H1 (cell line): ENCODE results near the gene FRMPD2. TPM values are rescaled to one million over a fixed set of nuclear protein-coding genes. Genes with fewer than 3 reads are reported as not detected.

Experiments used
- CTCF ChIA-PET: fragments of 300-600 bp; sonication (Branson Sonifier 250); formaldehyde crosslinking; loops from one replicate; lab custom pipeline; 2021; ENCODE audit not compliant: partially characterized antibody; lab: Charles Lee
- POLR2A ChIA-PET: fragments of 300-600 bp; sonication (Branson Sonifier 250); formaldehyde crosslinking; loops from one replicate; lab custom pipeline; 2021; ENCODE audit warnings: inconsistent platforms; ENCODE audit not compliant: partially characterized antibody; lab: Charles Lee
- DNase-seq, 2 experiments: peaks; one replicate each; pipeline versions ENCODE4 v3.0.0 to v3.0.0-alpha.2; 2010 to 2022; ENCODE audit warnings: low spot score in 2 of 2, low read depth in 1 of 2, mixed read lengths in 1 of 2
- FAIRE-seq: peaks from 2 replicates; lab custom pipeline; 2011; peaks lifted over from hg19 to GRCh38; lab: Jason Lieb, UNC
- H2AFZ ChIP-seq: 2 replicates; pipeline ENCODE4 v1.8.1; 2012; ENCODE audit warnings: low read length, inconsistent platforms
- H2AK5ac ChIP-seq: 2 replicates; pipeline ENCODE4 v1.6.1; 2013; ENCODE audit warnings: low read depth, low read length
- H2BK120ac ChIP-seq: replicated peaks from 2 replicates; pipeline ENCODE3; 2013; ENCODE audit warnings: low read depth, low read length, inconsistent platforms
- H2BK12ac ChIP-seq: 2 replicates; pipeline ENCODE4 v1.6.1; 2013; ENCODE audit warnings: low read depth, low read length
- H2BK15ac ChIP-seq: 2 replicates; pipeline ENCODE4 v1.6.1; 2013; ENCODE audit warnings: low read length
- H2BK20ac ChIP-seq: 2 replicates; pipeline ENCODE4 v1.6.1; 2013; ENCODE audit warnings: low read length
- H2BK5ac ChIP-seq: 2 replicates; pipeline ENCODE4 v1.6.1; 2013; ENCODE audit warnings: low read depth, low read length
- H3K14ac ChIP-seq: 2 replicates; pipeline ENCODE4 v1.6.1; 2013; ENCODE audit warnings: inconsistent platforms; ENCODE audit not compliant: insufficient read length
- H3K18ac ChIP-seq: 2 replicates; pipeline ENCODE4 v1.6.1; 2013; ENCODE audit warnings: low read length; ENCODE audit errors: extremely low read depth
- H3K23ac ChIP-seq: 2 replicates; pipeline ENCODE4 v1.6.1; 2013; ENCODE audit warnings: inconsistent platforms; ENCODE audit not compliant: insufficient read length
- H3K23me2 ChIP-seq: 2 replicates; pipeline ENCODE4 v1.6.1; 2013; ENCODE audit warnings: low read depth, low read length
- H3K27ac ChIP-seq: 2 replicates; pipeline ENCODE4 v1.6.1; 2011; ENCODE audit warnings: low read depth, low read length, inconsistent platforms
- H3K27me3 ChIP-seq, 4 experiments: replicated peaks in 1 of 4; 1 replicate in 1 of 4; 2 replicates in 3 of 4; pipeline versions ENCODE4 v1.6.1 to v1.8.1; 2011 to 2013; ENCODE audit warnings: low read length in 3 of 4, mild to moderate bottlenecking in 3 of 4, inconsistent platforms in 2 of 4, mixed read lengths in 2 of 4, moderate library complexity in 1 of 4; ENCODE audit not compliant: control insufficient read depth in 3 of 4, insufficient read depth in 3 of 4; ENCODE audit errors: extremely low read depth in 1 of 4
- H3K36me3 ChIP-seq, 4 experiments: 2 replicates each; pipeline versions ENCODE4 v1.6.1 to v1.8.1; 2011 to 2013; ENCODE audit warnings: mild to moderate bottlenecking in 4 of 4, low read length in 3 of 4, moderate library complexity in 2 of 4, control low read depth in 1 of 4, inconsistent platforms in 1 of 4; ENCODE audit not compliant: insufficient read depth in 4 of 4, control insufficient read depth in 2 of 4
- H3K4ac ChIP-seq: replicated peaks from 2 replicates; pipeline ENCODE3; 2013; ENCODE audit warnings: low read length, low read depth, mixed read lengths, inconsistent platforms; ENCODE audit not compliant: insufficient read length
- H3K4me1 ChIP-seq, 4 experiments: replicated peaks in 1 of 4; 1 replicate in 1 of 4; 2 replicates in 3 of 4; pipeline versions ENCODE4 v1.6.1 to v1.8.1; 2011 to 2013; ENCODE audit warnings: low read length in 3 of 4, inconsistent platforms in 2 of 4, mixed read lengths in 1 of 4; ENCODE audit not compliant: insufficient read depth in 4 of 4, control insufficient read depth in 3 of 4
- H3K4me2 ChIP-seq, 2 experiments: 2 replicates each; pipeline versions ENCODE4 v1.6.1 to v1.8.1; 2011 to 2013; ENCODE audit warnings: low read depth in 2 of 2, low read length in 2 of 2, control low read depth in 1 of 2, inconsistent platforms in 1 of 2, mild to moderate bottlenecking in 1 of 2; ENCODE audit not compliant: insufficient read depth in 1 of 2
- H3K4me3 ChIP-seq, 4 experiments: fragments of 200-600, 300-600 bp in 1 of 4; sonication (generic), shearing (Covaris generic), sonication (Bioruptor Twin) in 1 of 4; 2 replicates each; pipeline versions ENCODE4 v1.5.1 to v1.8.1; 2011 to 2016; ENCODE audit warnings: low read length in 4 of 4, low read depth in 3 of 4, control low read depth in 2 of 4, inconsistent platforms in 2 of 4, mild to moderate bottlenecking in 2 of 4, mixed read lengths in 1 of 4, moderate library complexity in 1 of 4; ENCODE audit not compliant: insufficient read depth in 2 of 4; ENCODE audit errors: extremely low read depth in 1 of 4
- H3K56ac ChIP-seq: replicated peaks from 2 replicates; pipeline ENCODE3; 2013; ENCODE audit warnings: low read depth, mild to moderate bottlenecking, mixed read lengths, low read length, inconsistent platforms; ENCODE audit not compliant: insufficient read length
- H3K79me1 ChIP-seq: 2 replicates; pipeline ENCODE4 v1.6.1; 2013; ENCODE audit warnings: low read depth, low read length, control low read depth
- H3K79me2 ChIP-seq, 2 experiments: 2 replicates each; pipeline versions ENCODE4 v1.6.1 to v1.8.1; 2012 to 2013; ENCODE audit warnings: low read length in 2 of 2, mild to moderate bottlenecking in 2 of 2, inconsistent platforms in 1 of 2; ENCODE audit not compliant: insufficient read depth in 2 of 2, control insufficient read depth in 1 of 2
- H3K9ac ChIP-seq, 4 experiments: replicated peaks in 1 of 4; 1 replicate in 1 of 4; 2 replicates in 3 of 4; pipeline versions ENCODE4 v1.6.1 to v1.8.1; 2011 to 2013; ENCODE audit warnings: low read depth in 3 of 4, low read length in 3 of 4, control low read depth in 2 of 4, mild to moderate bottlenecking in 2 of 4, moderate library complexity in 2 of 4, inconsistent platforms in 1 of 4; ENCODE audit errors: extremely low read depth in 1 of 4
- H3K9me3 ChIP-seq, 2 experiments: 2 replicates each; pipeline versions ENCODE4 v1.6.1 to v1.8.1; 2012 to 2013; ENCODE audit warnings: mild to moderate bottlenecking in 2 of 2, moderate library complexity in 2 of 2, control low read depth in 1 of 2, inconsistent platforms in 1 of 2, low read depth in 1 of 2, low read length in 1 of 2, mixed read lengths in 1 of 2; ENCODE audit not compliant: insufficient read depth in 2 of 2
- H4K20me1 ChIP-seq, 2 experiments: replicated peaks in 1 of 2; 2 replicates each; pipeline versions ENCODE3 to v1.8.1; 2011 to 2013; ENCODE audit warnings: inconsistent platforms in 2 of 2, low read length in 2 of 2, mild to moderate bottlenecking in 1 of 2; ENCODE audit not compliant: insufficient read depth in 2 of 2, control insufficient read depth in 1 of 2
- H4K5ac ChIP-seq: 2 replicates; pipeline ENCODE4 v1.6.1; 2013; ENCODE audit warnings: low read length, low read depth, mixed read lengths, inconsistent platforms; ENCODE audit not compliant: insufficient read length
- H4K8ac ChIP-seq: 2 replicates; pipeline ENCODE4 v1.8.0; 2013; ENCODE audit warnings: mild to moderate bottlenecking, moderate library complexity, low read length, inconsistent platforms; ENCODE audit not compliant: insufficient read depth; ENCODE audit errors: extremely low read depth
- H4K91ac ChIP-seq: replicated peaks from 2 replicates; pipeline ENCODE3; 2013; ENCODE audit warnings: low read length, mixed read lengths, inconsistent platforms; ENCODE audit not compliant: insufficient read length
- ASH2L ChIP-seq: fragments of 200-600, 300-600 bp; sonication (generic); IDR thresholded peaks from one replicate; pipeline ENCODE4 v1.7.1; 2017; ENCODE audit warnings: low read length
- FOSL1 ChIP-seq: IDR thresholded peaks from 2 replicates; pipeline ENCODE4 v1.6.1; 2011; ENCODE audit warnings: mild to moderate bottlenecking, low read depth, low read length, moderate library complexity; ENCODE audit not compliant: insufficient read depth
- KDM4A ChIP-seq: IDR thresholded peaks from one replicate; pipeline ENCODE4 v1.7.1; 2012; ENCODE audit warnings: low read depth, mild to moderate bottlenecking, moderate library complexity, low read length, inconsistent platforms; ENCODE audit not compliant: severe bottlenecking
- PHF8 ChIP-seq: fragments of 200-600 bp; sonication (generic); conservative IDR thresholded peaks from 2 replicates; pipeline ENCODE4 v1.7.1; 2012; ENCODE audit warnings: low read depth, mild to moderate bottlenecking, inconsistent platforms, low read length, moderate library complexity
- SIN3A ChIP-seq, 2 experiments: IDR thresholded peaks in 1 of 2; conservative IDR thresholded peaks in 1 of 2; 2 replicates each; pipeline ENCODE4 v1.6.1; 2011 to 2012; ENCODE audit warnings: low read length in 2 of 2, improper control_type of control experiment in 1 of 2, low read depth in 1 of 2, mild to moderate bottlenecking in 1 of 2
- TAF1 ChIP-seq: IDR thresholded peaks from 2 replicates; pipeline ENCODE4 v1.6.1; 2011; ENCODE audit warnings: mild to moderate bottlenecking, low read depth, low read length
- WGBS, 2 experiments: shearing (Covaris generic) in 1 of 2; methylation state at CpG; one replicate each; pipeline versions ENCODE4 v1.1.6 to v1.1.7; 2013 to 2015; ENCODE audit warnings: low lambda C conversion rate in 2 of 2, mixed read lengths in 2 of 2, inconsistent platforms in 1 of 2, low coverage in 1 of 2, missing lambda C conversion rate in 1 of 2; ENCODE audit not compliant: insufficient replicate concordance in 2 of 2, insufficient coverage in 1 of 2, insufficient read length in 1 of 2; ENCODE audit errors: extremely low coverage in 1 of 2, missing lambda C conversion rate in 1 of 2; 5-methylcytosine and 5-hydroxymethylcytosine counted together
- polyA plus RNA-seq, 7 experiments: library from polyadenylated mRNA; depleted of rRNA in 3 of 7; stranded (reverse) in 5 of 7; unstranded in 2 of 7; fragments of >200 nt in 5 of 7; fragments of 200-250 nt in 2 of 7; gene quantifications; 1 replicate in 5 of 7; 2 replicates in 1 of 7; 4 replicates in 1 of 7; pipeline versions ENCODE4 v1.2.1 to v1.2.3, GENCODE V29; 2011 to 2013; ENCODE audit warnings: missing spikeins in 2 of 7, mixed read lengths in 2 of 7
- total RNA-seq: library from RNA; stranded (reverse); fragmentation: NEBNext Ultra II Directional; extraction: Animal tissue kit (Norgen Biotek cat#: 25700); gene quantifications from 2 replicates; pipeline ENCODE4 v1.2.1, GENCODE V29; 2021

FRMPD2 gene
- total and polyA plus RNA-seq, 2 of the 8 experiments (the other 6 are each of a cell fraction or from before 2014, with no cell fraction given), result 0.07 to 0.47 TPM

- no peak overlapping the region for H4K91ac ChIP-seq
- H3K4me3 ChIP-seq, result peak overlapping the region; percentile 82 to 89 (median 85)
- H2BK5ac ChIP-seq, result no peak overlapping the region; the same call in 1 of the 2 replicates
- no peak overlapping the region for H2AFZ ChIP-seq
- no peak overlapping the region for H3K14ac ChIP-seq
- H3K4me2 ChIP-seq, result peak overlapping the region; percentile 83 to 87
- no peaks in the 10 kb centered on the region; a peak in 1 of 7 replicates for H3K4me1 ChIP-seq
- H3K23me2 ChIP-seq, result peaks cover 4% of the 10 kb centered on the region
- peak overlapping the region; percentile 91 for H4K8ac ChIP-seq
- 0 out of 2 replicates have a peak overlapping the region, but pooled peaks have one; percentile 74 for H3K18ac ChIP-seq
- H3K79me2 ChIP-seq, result peaks cover 5 to 50% of the 10 kb centered on the region in 2 experiments; a peak in 3 of 4 replicates
- H3K9ac ChIP-seq, result peak overlapping the region; percentile 77 to 91 (median 86)
- H3K79me1 ChIP-seq, result no peaks in the 10 kb centered on the region; the same call in 1 of the 2 replicates
- CTCF ChIA-PET, result interaction anchor here (1.3 kb wide), 1 partner anchor 9 kb away, joined by 3 read pairs; no protein-coding TSS in a partner anchor
- no peaks in the 10 kb centered on the region for H3K36me3 ChIP-seq
- POLR2A ChIA-PET, result interaction anchor here (1.3 kb wide), 1 partner anchor 9 kb away, joined by 3 read pairs; no protein-coding TSS in a partner anchor
- no peak overlapping the region for H2BK12ac ChIP-seq
- H2BK20ac ChIP-seq, result no peak overlapping the region
- H2AK5ac ChIP-seq, result no peak overlapping the region
- H3K9me3 ChIP-seq, result no peaks in the 10 kb centered on the region
- H2BK120ac ChIP-seq, result no peak overlapping the region
- WGBS, 2 experiments, result 2% methylated on average over 19 of the region's 70 CpGs; no CpG with 5 or more reads in 1 of the 2 experiments
- FAIRE-seq, result no peak
- no peak overlapping the region for H3K23ac ChIP-seq
- no peak overlapping the region for H3K4ac ChIP-seq
- H3K27ac ChIP-seq, result peak overlapping the region; percentile 72; the same call in 1 of the 2 replicates
- no peaks in the 10 kb centered on the region for H3K27me3 ChIP-seq
- H4K5ac ChIP-seq, result peak overlapping the region; percentile 13
- TF ChIP-seq ASH2L, result peak; percentile 51
- TF ChIP-seq KDM4A, result peak; percentile 78
- peak; percentile 57 to 63; a peak in 2 of 4 replicates for TF ChIP-seq SIN3A (conservative IDR thresholded peaks at IDR 0.05 in 1 of 2, IDR thresholded peaks at IDR 0.05 in 1 of 2; ENCODE audit: low read depth in 1 of 2, low read length in 2 of 2)
- 0 out of 2 replicates have a peak, but pooled peaks have one; percentile 25 for TF ChIP-seq TAF1
- TF ChIP-seq PHF8, result peak; percentile 16; the same call in 1 of the 2 replicates
- no peak for TF ChIP-seq FOSL1
- H2BK15ac ChIP-seq, result no peak overlapping the region
- H4K20me1 ChIP-seq, result peaks cover 0 to 6% of the 10 kb centered on the region in 2 experiments
- DNase-seq, result peak in 1 of 2 experiments; percentile 56
- H3K56ac ChIP-seq, result no peak overlapping the region
Measured at GRCh38 chr10:48306870-48307710, 32.6 kb upstream of the FRMPD2 start.
